Caco-2 (cell line): ENCODE data around the gene LDLRAD4. TPM values are rescaled to one million over a fixed set of nuclear protein-coding genes. Genes with fewer than 3 reads are reported as not detected.

ENCODE experiments used
- BruUV-seq: library from RNA; stranded (reverse); fragments of 400-500 nt; replicated peaks from 2 replicates; lab custom pipeline; 2021; lab: Mats Ljungman, UMichigan
- CTCF ChIA-PET: fragments of 300-600 bp; sonication (Branson Sonifier 250); formaldehyde crosslinking; loops from one replicate; lab custom pipeline; 2022; ENCODE audit warnings: antibody characterized with exemption; lab: Charles Lee
- POLR2A ChIA-PET: fragments of 300-600 bp; sonication (Branson Sonifier 250); formaldehyde crosslinking; loops from one replicate; lab custom pipeline; 2022; ENCODE audit warnings: antibody characterized with exemption; lab: Charles Lee
- DNase-seq, 2 experiments: peaks; one replicate each; pipeline versions ENCODE4 v3.0.0 to v3.0.0-alpha.2; 2020 to 2022
- H3K27me3 ChIP-seq: replicated peaks from 2 replicates; pipeline ENCODE4 v1.6.0; 2011; ENCODE audit warnings: low read length; ENCODE audit not compliant: control insufficient read depth, insufficient read depth
- H3K36me3 ChIP-seq: 2 replicates; pipeline ENCODE4 v1.5.1; 2011; ENCODE audit warnings: low read length; ENCODE audit not compliant: control insufficient read depth, insufficient read depth
- H3K4me1 ChIP-seq: fragments of 250-450 bp; sonication (Bioruptor Pico); 2 replicates; pipeline ENCODE4 v1.5.1; 2020; ENCODE audit warnings: mild to moderate bottlenecking
- H3K4me3 ChIP-seq: 2 replicates; pipeline ENCODE4 v1.5.1; 2011; ENCODE audit warnings: low read depth, mild to moderate bottlenecking, control low read depth, low read length
- H3K9me3 ChIP-seq: fragments of 250-450 bp; sonication (Bioruptor Pico); 2 replicates; pipeline ENCODE4 v1.5.1; 2020; ENCODE audit warnings: mild to moderate bottlenecking, moderate library complexity
- H3K27ac Mint-ChIP-seq: one replicate; pipeline ENCODE4 v1.8.0; 2022; ENCODE audit warnings: mixed read lengths; ENCODE audit not compliant: unreplicated experiment
- H3K27me3 Mint-ChIP-seq: one replicate; pipeline ENCODE4 v1.8.0; 2022; ENCODE audit warnings: mixed read lengths; ENCODE audit not compliant: insufficient read depth, unreplicated experiment
- H3K36me3 Mint-ChIP-seq: one replicate; pipeline ENCODE4 v1.8.0; 2022; ENCODE audit warnings: mild to moderate bottlenecking, mixed read lengths; ENCODE audit not compliant: insufficient read depth, unreplicated experiment
- H3K4me1 Mint-ChIP-seq: one replicate; pipeline ENCODE4 v1.8.0; 2022; ENCODE audit warnings: low read depth, mixed read lengths; ENCODE audit not compliant: unreplicated experiment
- H3K4me3 Mint-ChIP-seq: one replicate; pipeline ENCODE4 v1.8.0; 2022; ENCODE audit warnings: mild to moderate bottlenecking, moderate library complexity, mixed read lengths; ENCODE audit not compliant: unreplicated experiment
- H3K9me3 Mint-ChIP-seq: one replicate; pipeline ENCODE4 v1.8.0; 2022; ENCODE audit warnings: mixed read lengths; ENCODE audit not compliant: unreplicated experiment
- CTCF ChIP-seq, 2 experiments: fragments of 200-600 bp in 1 of 2; IDR thresholded peaks; 1 replicate in 1 of 2; 2 replicates in 1 of 2; pipeline versions ENCODE4 v1.5.1 to v1.8.0; 2011 to 2022; ENCODE audit warnings: antibody characterized with exemption in 1 of 2, control low read depth in 1 of 2, inconsistent platforms in 1 of 2, low read depth in 1 of 2, low read length in 1 of 2, mild to moderate bottlenecking in 1 of 2, moderate library complexity in 1 of 2; ENCODE audit not compliant: insufficient read depth in 1 of 2, severe bottlenecking in 1 of 2, unreplicated experiment in 1 of 2
- intact Hi-C: fragments of 100-400 bp; cut with micrococcal nuclease; formaldehyde crosslinking; loops from one replicate; pipeline ENCODE4 v1.10.0; 2022; ENCODE audit not compliant: unreplicated experiment
- total RNA-seq: library from RNA; stranded (reverse); gene quantifications from 2 replicates; pipeline ENCODE4 v1.2.3, GENCODE V29; 2022

Gene LDLRAD4
- total RNA-seq, 1 experiment from 2014 or later = 1.2 TPM

- no peak for DNase-seq
- no peak overlapping the region for H3K27ac Mint-ChIP-seq
- H3K27me3 Mint-ChIP-seq = peaks cover 17% of the 10 kb centered on the region
- H3K9me3 ChIP-seq = no peaks in the 10 kb centered on the region; the same call in 1 of the 2 replicates
- no peaks in the 10 kb centered on the region for H3K36me3 Mint-ChIP-seq
- no peak for TF ChIP-seq CTCF (IDR thresholded peaks at IDR 0.05; ENCODE audit: insufficient read depth in 1 of 2, low read depth in 1 of 2, low read length in 1 of 2, severe bottlenecking in 1 of 2, unreplicated experiment in 1 of 2)
- CTCF ChIA-PET = no interaction called here
- H3K9me3 Mint-ChIP-seq = no peaks in the 10 kb centered on the region
- H3K4me3 ChIP-seq = no peak overlapping the region
- no TSS peak for BruUV-seq
- H3K4me1 ChIP-seq = no peaks in the 10 kb centered on the region
- no peaks in the 10 kb centered on the region for H3K4me1 Mint-ChIP-seq
- no peak overlapping the region for H3K4me3 Mint-ChIP-seq
- H3K27me3 ChIP-seq = no peaks in the 10 kb centered on the region
- intact Hi-C loops = no loop called here
- POLR2A ChIA-PET = no interaction called here
- H3K36me3 ChIP-seq = no peaks in the 10 kb centered on the region
Measured at GRCh38 chr18:13534631-13535030, 316.1 kb downstream of the LDLRAD4 start.

- Mint-ChIP-seq H3K9me3 (no peaks in the 10 kb centered on the region), H3K36me3 (no peaks in the 10 kb centered on the region), H3K4me1 (no peaks in the 10 kb centered on the region), H3K27me3 (peaks cover 13% of the 10 kb centered on the region), H3K27ac (no peak overlapping the region), H3K4me3 (no peak overlapping the region)
- H3K27me3 ChIP-seq = no peaks in the 10 kb centered on the region
- no peak overlapping the region for H3K4me3 ChIP-seq
- H3K36me3 ChIP-seq = no peaks in the 10 kb centered on the region
- ChIA-PET POLR2A (no interaction called here), CTCF (no interaction called here)
- TF ChIP-seq CTCF (IDR thresholded peaks at IDR 0.05; ENCODE audit: insufficient read depth in 1 of 2, low read depth in 1 of 2, low read length in 1 of 2, severe bottlenecking in 1 of 2, unreplicated experiment in 1 of 2) = no peak
- no peak for DNase-seq
- intact Hi-C loops = no loop called here
- BruUV-seq = no TSS peak
- no peaks in the 10 kb centered on the region; the same call in 1 of the 2 replicates for H3K9me3 ChIP-seq
- H3K4me1 ChIP-seq = peaks cover 5% of the 10 kb centered on the region
Measured at GRCh38 chr18:13536578-13536977, 318.0 kb downstream of the LDLRAD4 start.

GRCh38 chr18:13537022-13537780 lies 318.6 kb downstream of the LDLRAD4 start:
- Mint-ChIP-seq H3K4me3 (no peak overlapping the region), H3K27ac (no peak overlapping the region), H3K36me3 (no peaks in the 10 kb centered on the region), H3K4me1 (peaks cover 2% of the 10 kb centered on the region), H3K27me3 (peaks cover 12% of the 10 kb centered on the region), H3K9me3 (no peaks in the 10 kb centered on the region)
- Histone ChIP-seq H3K4me3 (no peak overlapping the region), H3K4me1 (peaks cover 10% of the 10 kb centered on the region), H3K27me3 (no peaks in the 10 kb centered on the region), H3K36me3 (no peaks in the 10 kb centered on the region), H3K9me3 (no peaks in the 10 kb centered on the region; the same call in 1 of the 2 replicates)
- no peak for DNase-seq
- no TSS peak for BruUV-seq
- intact Hi-C loops = no loop called here
- ChIA-PET CTCF (no interaction called here), POLR2A (no interaction called here)
- no peak for TF ChIP-seq CTCF (IDR thresholded peaks at IDR 0.05; ENCODE audit: insufficient read depth in 1 of 2, low read depth in 1 of 2, low read length in 1 of 2, severe bottlenecking in 1 of 2, unreplicated experiment in 1 of 2)
